SK-N-MC (cell line): ENCODE data around the gene OR52W1.
"Not testable (repeated sequence)": the region's sequence is repeated elsewhere in the genome, so short reads cannot be mapped to it uniquely, and the experiment has no call there.

Experiments used
- DNase-seq: peaks from one replicate; pipeline ENCODE4 v3.0.0-alpha.2; 2011; ENCODE audit warnings: low read depth, low spot score
- H3K27ac ChIP-seq: fragments of 200-600 bp; sonication (generic); 2 replicates; pipeline ENCODE4 v1.5.1; 2016; ENCODE audit warnings: mixed run types
- H3K36me3 ChIP-seq: fragments of 200-600 bp; sonication (generic); 2 replicates; pipeline ENCODE4 v1.6.1; 2017; ENCODE audit warnings: antibody characterized with exemption, low read length, mixed read lengths; ENCODE audit not compliant: insufficient read depth
- H3K4me3 ChIP-seq: fragments of 200-600 bp; sonication (generic); 2 replicates; pipeline ENCODE4 v1.5.1; 2016
- H3K9ac ChIP-seq: fragments of 200-600 bp; sonication (generic); 2 replicates; pipeline ENCODE4 v1.8.0; 2017; ENCODE audit warnings: mixed run types, mixed read lengths; ENCODE audit not compliant: insufficient read length
- H3K9me3 ChIP-seq: fragments of 200-600 bp; sonication (generic); 2 replicates; pipeline ENCODE4 v1.6.1; 2017; ENCODE audit warnings: low read depth, mild to moderate bottlenecking, antibody characterized with exemption, low read length, moderate library complexity, mixed read lengths
- EZH2 ChIP-seq: fragments of 200-600 bp; sonication (generic); IDR thresholded peaks from one replicate; pipeline ENCODE4 v1.6.1; 2017; ENCODE audit warnings: antibody characterized with exemption
- FOXP2 ChIP-seq: optimal IDR thresholded peaks from 2 replicates; pipeline ENCODE3; 2011; ENCODE audit warnings: mild to moderate bottlenecking, moderate library complexity; ENCODE audit not compliant: insufficient read depth; ENCODE audit errors: extremely low read length, control extremely low read depth
- POLR2AphosphoS5 ChIP-seq: IDR thresholded peaks from 2 replicates; pipeline ENCODE4 v1.6.1; 2012; ENCODE audit warnings: mild to moderate bottlenecking, low read depth, low read length, borderline replicate concordance

Gene OR52W1

DNA sequence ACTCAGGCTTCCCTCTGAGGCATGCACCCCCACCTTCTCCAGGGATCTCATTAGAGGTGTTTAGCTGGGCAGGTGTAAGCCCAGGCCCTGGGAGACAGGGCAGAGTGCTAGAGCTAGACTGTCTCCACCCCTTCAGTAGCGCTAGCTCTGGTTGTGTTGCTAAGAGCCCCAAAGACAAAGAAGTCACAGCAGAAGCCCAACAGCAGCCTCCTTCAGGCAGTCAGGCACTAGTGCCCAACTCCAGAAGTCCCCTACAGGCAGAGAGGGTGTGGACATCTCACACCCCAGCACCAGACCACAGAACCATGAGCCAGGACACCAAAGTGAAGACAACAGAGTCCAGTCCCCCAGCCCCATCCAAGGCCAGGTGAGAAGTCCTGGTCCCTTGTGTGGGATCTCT lies 39.9 kb downstream of the OR52W1 start, which contains the start of gene CNGA4:
CNGA4 (plus strand) TSS at position 188 of the 400 bp plus-strand sequence; CDS start at position 306, 118 bp downstream.
- Histone ChIP-seq H3K4me3 (no peak within 1 kb of the TSS), H3K27ac (no peak within 1 kb of the TSS), H3K36me3 (no peaks in the 10 kb centered on the region), H3K9me3 (no peaks in the 10 kb centered on the region), H3K9ac (no peak within 1 kb of the TSS)
- DNase-seq = no peak
- TF ChIP-seq EZH2 = no peak
- TF ChIP-seq POLR2AphosphoS5 = no peak
- TF ChIP-seq FOXP2 = no peak

DNA sequence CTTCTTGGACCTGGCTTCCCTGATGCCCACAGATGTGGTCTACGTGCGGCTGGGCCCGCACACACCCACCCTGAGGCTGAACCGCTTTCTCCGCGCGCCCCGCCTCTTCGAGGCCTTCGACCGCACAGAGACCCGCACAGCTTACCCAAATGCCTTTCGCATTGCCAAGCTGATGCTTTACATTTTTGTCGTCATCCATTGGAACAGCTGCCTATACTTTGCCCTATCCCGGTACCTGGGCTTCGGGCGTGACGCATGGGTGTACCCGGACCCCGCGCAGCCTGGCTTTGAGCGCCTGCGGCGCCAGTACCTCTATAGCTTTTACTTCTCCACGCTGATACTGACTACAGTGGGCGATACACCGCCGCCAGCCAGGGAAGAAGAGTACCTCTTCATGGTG lies 41.1 kb downstream of the OR52W1 start:
- Histone ChIP-seq H3K9ac (no peak overlapping the region), H3K36me3 (no peaks in the 10 kb centered on the region), H3K27ac (no peak overlapping the region), H3K4me3 (no peak overlapping the region), H3K9me3 (no peaks in the 10 kb centered on the region)
- no peak for TF ChIP-seq FOXP2
- TF ChIP-seq EZH2 = no peak
- no peak for TF ChIP-seq POLR2AphosphoS5
- DNase-seq = no peak

DNA sequence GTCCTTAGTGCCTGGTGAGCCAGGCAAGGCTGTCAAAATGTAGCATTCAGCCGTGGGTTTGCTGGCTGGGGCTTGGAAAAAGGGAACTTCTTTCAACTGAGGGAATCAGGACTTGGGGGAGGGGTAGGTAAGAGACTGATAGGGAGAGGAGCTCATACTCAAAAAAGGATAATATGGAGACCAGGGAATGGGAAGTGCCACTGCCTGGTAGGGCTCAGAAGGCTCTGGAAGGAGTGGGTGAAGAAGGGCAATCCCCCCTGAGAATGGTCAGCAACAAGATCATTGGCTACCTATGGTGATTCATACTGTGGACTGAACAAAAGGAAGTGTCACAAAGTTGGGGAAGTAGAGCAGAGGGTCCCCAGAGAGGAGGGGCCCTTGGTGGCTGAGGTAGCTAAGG lies 41.8 kb downstream of the OR52W1 start:
- Histone ChIP-seq H3K9ac (no peak overlapping the region), H3K27ac (no peak overlapping the region), H3K9me3 (no peaks in the 10 kb centered on the region), H3K36me3 (no peaks in the 10 kb centered on the region), H3K4me3 (no peak overlapping the region)
- TF ChIP-seq EZH2 (no peak), FOXP2 (no peak), POLR2AphosphoS5 (no peak)
- no peak for DNase-seq

DNA sequence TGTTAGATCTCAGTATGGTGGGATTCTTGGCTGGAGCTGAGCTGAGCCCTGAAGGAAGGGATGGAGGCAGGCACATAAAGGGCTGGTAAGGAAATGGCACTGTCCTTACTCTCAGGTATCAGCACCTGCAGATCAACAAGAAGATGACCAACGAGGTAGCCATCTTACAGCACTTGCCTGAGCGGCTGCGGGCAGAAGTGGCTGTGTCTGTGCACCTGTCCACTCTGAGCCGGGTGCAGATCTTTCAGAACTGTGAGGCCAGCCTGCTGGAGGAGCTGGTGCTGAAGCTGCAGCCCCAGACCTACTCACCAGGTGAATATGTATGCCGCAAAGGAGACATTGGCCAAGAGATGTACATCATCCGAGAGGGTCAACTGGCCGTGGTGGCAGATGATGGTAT lies 42.3 kb downstream of the OR52W1 start:
- Histone ChIP-seq H3K9ac (no peak overlapping the region), H3K36me3 (no peaks in the 10 kb centered on the region), H3K9me3 (no peaks in the 10 kb centered on the region), H3K4me3 (no peak overlapping the region), H3K27ac (no peak overlapping the region)
- TF ChIP-seq POLR2AphosphoS5 (no peak), EZH2 (no peak), FOXP2 (no peak)
- DNase-seq = no peak

DNA sequence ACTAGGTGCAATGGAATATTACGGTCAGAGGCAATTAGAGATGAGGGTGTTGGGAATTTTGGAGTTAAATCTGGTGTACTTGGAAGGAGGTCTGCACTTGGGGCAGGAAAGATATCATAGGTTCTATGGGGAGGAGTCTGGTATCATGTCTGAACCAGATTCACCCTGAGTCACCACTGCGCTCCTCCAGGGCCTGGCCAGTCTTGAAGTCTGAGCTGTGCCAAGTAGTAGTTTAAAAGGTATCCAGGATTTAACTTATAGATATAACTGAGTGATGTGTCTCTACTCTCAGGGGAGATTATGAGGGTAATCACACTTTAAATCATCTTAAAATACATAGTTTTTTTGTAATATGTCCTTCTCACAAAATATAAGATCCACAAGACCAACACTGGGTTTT lies 46.5 kb downstream of the OR52W1 start:
- H3K9me3 ChIP-seq = no peaks in the 10 kb centered on the region
- H3K4me3 ChIP-seq = no peak overlapping the region
- TF ChIP-seq FOXP2 (no peak), POLR2AphosphoS5 (no peak), EZH2 (no peak)

DNA sequence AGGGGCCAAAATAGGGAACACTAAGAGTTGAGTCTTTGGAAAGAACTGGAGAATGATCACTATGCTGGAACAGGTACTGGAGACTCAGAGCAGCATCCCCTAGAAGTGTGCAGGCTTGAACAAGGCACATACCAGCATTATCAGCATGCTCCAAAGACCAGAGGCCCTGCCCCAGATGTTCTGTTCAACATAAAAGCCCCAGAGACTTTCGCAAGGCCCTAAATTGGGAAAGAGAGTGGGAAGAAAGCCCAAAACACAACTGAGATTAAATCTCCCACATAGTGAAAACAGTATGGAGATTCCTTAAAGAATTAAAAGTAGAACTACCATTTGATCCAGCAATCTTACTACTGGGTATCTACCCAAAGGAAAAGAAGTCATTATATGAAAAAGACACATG lies 49.2 kb downstream of the OR52W1 start:
- Histone ChIP-seq H3K4me3 (no peak overlapping the region), H3K9ac (no peak overlapping the region), H3K9me3 (no peaks in the 10 kb centered on the region), H3K27ac (no peak overlapping the region), H3K36me3 (no peaks in the 10 kb centered on the region)
- DNase-seq = no peak
- TF ChIP-seq FOXP2 (no peak), POLR2AphosphoS5 (no peak), EZH2 (no peak)

More for the DNA sequence above, 46.5 kb downstream of the OR52W1 start:
- DNase-seq = no peak
- no peak overlapping the region for H3K27ac ChIP-seq
- H3K9ac ChIP-seq = no peak overlapping the region
- H3K36me3 ChIP-seq = no peaks in the 10 kb centered on the region

DNA sequence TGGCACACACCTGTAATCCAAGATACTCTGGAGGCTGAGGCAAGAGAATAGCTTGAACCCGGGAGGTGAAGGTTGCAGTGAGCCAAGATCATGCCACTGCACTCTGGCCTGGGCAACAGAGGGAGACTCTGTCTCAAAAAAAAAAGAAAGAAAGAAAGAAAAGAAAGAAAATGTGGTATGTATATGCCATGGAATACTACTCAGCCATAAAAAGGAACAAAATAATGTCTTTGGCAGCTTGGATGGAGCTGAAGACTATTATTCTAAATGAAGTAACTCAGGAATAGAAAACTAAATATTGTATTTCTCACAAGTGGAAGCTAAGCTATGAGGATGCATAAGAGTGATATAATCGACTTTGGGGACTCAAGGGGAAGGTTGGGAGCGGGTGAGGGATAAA lies 49.9 kb downstream of the OR52W1 start:
- DNase-seq, H3K27ac ChIP-seq, H3K4me3 ChIP-seq, H3K9ac ChIP-seq, H3K9me3 ChIP-seq, H3K36me3 ChIP-seq: not testable (repeated sequence)
